ENCODE results near the gene EEF1AKMT3. TPM values are rescaled to one million over a fixed set of nuclear protein-coding genes. Genes with fewer than 3 reads are reported as not detected.
A peak's percentile ranks its signal among the peaks of the same experiment; 100 is the strongest.

The EEF1AKMT3 gene
- polyA plus RNA-seq, 1 donor from 2014 or later: 1.5 TPM

DNA sequence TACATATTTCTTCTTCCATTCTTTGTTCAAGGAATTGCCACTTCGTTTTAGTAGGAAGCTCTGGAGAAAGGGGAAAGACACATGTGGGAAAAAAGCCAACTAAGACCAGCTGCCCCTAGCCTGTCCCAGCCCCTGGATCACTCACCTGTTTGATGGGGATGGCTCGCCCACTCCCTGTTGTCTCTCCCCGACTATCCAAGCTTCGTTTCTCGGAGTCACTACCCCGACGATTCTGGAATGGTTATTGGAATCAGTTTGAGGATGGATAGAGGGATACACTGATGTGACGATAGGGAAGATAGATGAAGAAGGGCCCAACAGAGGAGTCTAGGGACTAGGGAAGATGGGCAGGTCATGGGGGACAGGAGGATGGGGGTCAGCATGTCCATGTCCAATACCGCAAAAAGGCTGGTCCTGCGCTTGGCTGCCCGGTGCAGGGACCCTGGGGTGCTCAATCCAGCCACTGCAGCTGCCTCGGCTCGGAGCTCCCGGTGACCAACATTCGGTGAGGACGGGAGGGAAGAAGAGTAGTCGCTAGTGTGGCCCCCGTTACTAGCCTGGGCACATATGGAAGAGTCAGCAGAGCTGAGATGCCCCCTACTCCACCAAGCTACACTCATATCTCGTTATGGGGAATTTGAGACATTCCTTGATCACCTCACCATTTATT lies 40.9 kb upstream of the EEF1AKMT3 start:
- Mint-ChIP-seq H3K4me1 (peaks cover 2 to 6% (median 3%) of the 10 kb centered on the region in 3 donors), H3K27ac (no peak overlapping the region), H3K4me3 (no peak overlapping the region), H3K9me3 (no peaks in the 10 kb centered on the region), H3K27me3 (no peaks in the 10 kb centered on the region), H3K36me3 (peaks cover 9% of the 10 kb centered on the region)

DNA sequence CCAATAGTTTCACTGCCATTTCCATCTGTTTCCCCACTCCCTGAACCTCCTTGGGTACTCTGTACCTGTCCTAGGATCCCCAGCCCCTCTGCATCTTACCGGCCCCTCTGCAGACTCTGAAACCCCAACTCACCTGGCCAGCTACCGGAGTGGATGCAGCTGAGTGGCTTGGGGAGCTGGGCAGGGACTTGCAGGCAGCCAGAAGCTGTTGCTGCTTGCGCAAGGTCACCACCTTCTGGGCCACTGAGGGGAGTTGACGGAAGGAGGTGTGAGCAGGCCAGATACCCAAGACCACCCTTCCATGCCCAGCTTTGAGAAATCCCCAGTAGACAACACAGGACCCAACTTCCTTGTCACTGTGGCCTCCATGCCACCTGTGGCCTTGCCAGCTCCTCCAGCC lies 40.1 kb upstream of the EEF1AKMT3 start:
- H3K4me1 Mint-ChIP-seq: peaks cover 3 to 6% (median 4%) of the 10 kb centered on the region in 3 donors
- H3K9me3 Mint-ChIP-seq: no peaks in the 10 kb centered on the region
- H3K27ac Mint-ChIP-seq: no peak overlapping the region
- peaks cover 9% of the 10 kb centered on the region for H3K36me3 Mint-ChIP-seq
- H3K27me3 Mint-ChIP-seq: no peaks in the 10 kb centered on the region
- H3K4me3 Mint-ChIP-seq: no peak overlapping the region

DNA sequence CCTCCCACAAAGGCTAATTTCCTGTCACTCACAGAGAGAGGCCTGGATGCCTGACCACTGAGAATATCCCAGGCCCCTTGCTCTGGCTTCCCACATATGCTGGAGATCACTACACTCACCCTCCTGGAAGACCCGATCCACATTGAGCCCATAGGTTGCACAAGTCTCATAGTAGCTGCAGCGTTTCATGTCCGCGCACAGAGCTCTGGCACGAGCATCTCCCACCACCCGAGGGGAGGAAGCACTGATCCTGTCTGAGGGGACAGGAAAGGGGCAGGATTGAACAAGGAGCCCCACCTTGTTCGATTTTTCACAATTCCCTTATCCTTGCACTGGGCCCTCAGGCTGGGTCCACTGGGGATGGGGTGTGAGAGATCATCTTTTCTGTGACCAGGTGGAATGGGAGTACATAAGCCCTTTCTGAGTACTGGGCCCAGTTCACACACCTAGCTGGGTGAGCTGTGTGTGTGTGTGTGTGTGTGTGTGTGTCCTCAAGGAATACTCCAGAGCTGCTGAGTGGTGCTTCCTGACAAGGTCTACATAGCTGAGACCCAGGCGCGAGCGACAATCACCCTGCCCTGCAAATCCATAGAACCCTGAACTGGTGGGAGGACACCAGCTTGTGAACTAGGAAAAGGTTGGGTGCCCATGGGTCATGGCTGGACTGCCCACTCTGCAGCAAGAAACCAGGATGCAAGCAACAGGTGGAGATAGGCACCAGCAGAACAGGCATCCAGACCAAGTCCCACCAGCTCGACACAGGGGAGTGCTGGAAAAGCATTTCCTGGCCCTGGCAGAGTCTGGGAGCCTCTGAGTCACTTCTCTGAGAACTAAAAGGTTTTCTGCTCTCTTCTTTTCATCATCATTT lies 39.5 kb upstream of the EEF1AKMT3 start:
- Mint-ChIP-seq H3K27me3 (no peaks in the 10 kb centered on the region), H3K27ac (no peak overlapping the region), H3K4me1 (peaks cover 3 to 6% (median 4%) of the 10 kb centered on the region in 3 donors), H3K9me3 (no peaks in the 10 kb centered on the region), H3K36me3 (peaks cover 8% of the 10 kb centered on the region), H3K4me3 (no peak overlapping the region)

DNA sequence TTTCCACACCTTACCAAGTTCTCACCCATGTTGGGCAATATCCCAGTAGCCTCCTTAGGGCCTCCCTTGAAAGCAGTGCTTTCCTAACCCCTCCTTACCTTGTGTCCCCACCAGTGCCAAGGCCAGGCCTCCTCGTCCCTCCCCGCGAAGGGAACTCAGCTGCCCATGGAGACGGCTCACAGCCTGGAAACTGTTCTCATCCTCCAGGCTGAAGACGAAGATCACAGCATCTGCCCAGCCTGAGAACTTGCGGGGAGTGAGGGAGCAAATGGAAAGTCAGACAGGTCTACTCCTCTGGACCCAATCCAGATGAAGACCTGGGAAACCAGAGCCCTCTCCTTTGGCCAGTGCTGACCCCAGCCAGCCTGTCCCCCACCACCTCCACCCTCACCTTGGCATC lies 38.5 kb upstream of the EEF1AKMT3 start:
- no peak overlapping the region for H3K4me3 Mint-ChIP-seq
- no peaks in the 10 kb centered on the region for H3K27me3 Mint-ChIP-seq
- H3K36me3 Mint-ChIP-seq: peaks cover 8% of the 10 kb centered on the region
- H3K4me1 Mint-ChIP-seq: peaks cover 3 to 5% (median 3%) of the 10 kb centered on the region in 3 donors
- no peak overlapping the region for H3K27ac Mint-ChIP-seq
- no peaks in the 10 kb centered on the region for H3K9me3 Mint-ChIP-seq

DNA sequence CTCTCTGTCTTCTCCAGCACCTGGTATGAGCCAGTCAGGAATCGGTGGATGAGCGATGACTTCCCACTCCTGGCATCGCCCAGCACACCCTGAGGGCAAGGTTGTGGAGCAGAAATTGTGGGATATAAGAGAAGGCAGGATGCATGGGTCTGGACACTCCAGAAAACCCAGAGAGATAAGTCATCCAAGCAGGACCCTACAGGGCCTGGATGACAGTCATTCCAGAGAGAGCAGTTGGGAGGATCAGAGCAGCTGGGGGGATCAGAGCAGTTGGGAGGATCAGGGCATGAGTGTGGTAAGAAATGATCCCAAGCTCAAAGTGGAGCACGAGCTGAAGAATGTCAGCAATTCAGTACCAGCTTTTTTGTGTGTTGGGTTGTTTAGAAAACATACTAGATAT lies 37.8 kb upstream of the EEF1AKMT3 start:
- H3K27ac Mint-ChIP-seq: peak overlapping the region in 2 of 3 donors; percentile 23 to 89
- peaks cover 8% of the 10 kb centered on the region for H3K36me3 Mint-ChIP-seq
- peak overlapping the region in 1 of 4 donors; percentile 25 for H3K4me3 Mint-ChIP-seq
- H3K4me1 Mint-ChIP-seq: peaks cover 3 to 11% (median 4%) of the 10 kb centered on the region in 3 donors
- no peaks in the 10 kb centered on the region for H3K9me3 Mint-ChIP-seq
- no peaks in the 10 kb centered on the region for H3K27me3 Mint-ChIP-seq

DNA sequence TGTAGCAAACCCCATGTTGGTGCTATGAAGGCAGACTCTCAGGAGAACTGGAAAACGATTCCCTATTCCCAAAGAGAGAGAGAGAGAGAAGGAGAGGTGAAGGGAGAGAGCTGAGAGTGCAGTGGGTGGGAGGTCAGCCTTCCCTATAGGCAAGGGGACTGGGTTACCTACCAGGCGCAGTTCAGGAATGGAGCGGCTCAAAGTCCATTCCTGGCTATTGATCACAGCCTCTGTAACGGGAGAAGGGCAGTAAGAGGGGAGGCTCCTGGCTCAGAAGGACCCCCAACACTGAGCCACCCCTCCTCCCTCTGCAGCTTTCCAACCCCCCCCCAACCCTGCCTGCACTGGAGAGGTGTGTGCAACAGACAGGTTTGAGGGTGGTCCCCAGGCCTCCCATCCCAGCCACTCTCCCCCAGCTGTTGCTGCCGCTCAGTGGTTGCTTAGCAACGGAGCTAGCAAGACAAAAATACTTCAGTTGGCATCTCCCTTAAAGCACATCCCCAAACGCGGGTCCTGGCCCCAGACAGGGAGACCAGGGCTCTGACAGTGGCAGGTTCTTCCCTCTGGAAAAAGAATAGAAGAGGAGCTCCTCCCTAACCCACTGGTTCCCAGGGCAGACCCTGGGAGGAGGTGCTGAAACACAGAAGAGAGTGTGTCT lies 37.1 kb upstream of the EEF1AKMT3 start:
- Mint-ChIP-seq H3K27ac (peak overlapping the region in 1 of 3 donors; percentile 23), H3K9me3 (no peaks in the 10 kb centered on the region), H3K4me3 (peak overlapping the region in 2 of 4 donors; percentile 25 to 85), H3K4me1 (peaks cover 3 to 14% (median 6%) of the 10 kb centered on the region in 3 donors), H3K27me3 (no peaks in the 10 kb centered on the region), H3K36me3 (peaks cover 8% of the 10 kb centered on the region)

DNA sequence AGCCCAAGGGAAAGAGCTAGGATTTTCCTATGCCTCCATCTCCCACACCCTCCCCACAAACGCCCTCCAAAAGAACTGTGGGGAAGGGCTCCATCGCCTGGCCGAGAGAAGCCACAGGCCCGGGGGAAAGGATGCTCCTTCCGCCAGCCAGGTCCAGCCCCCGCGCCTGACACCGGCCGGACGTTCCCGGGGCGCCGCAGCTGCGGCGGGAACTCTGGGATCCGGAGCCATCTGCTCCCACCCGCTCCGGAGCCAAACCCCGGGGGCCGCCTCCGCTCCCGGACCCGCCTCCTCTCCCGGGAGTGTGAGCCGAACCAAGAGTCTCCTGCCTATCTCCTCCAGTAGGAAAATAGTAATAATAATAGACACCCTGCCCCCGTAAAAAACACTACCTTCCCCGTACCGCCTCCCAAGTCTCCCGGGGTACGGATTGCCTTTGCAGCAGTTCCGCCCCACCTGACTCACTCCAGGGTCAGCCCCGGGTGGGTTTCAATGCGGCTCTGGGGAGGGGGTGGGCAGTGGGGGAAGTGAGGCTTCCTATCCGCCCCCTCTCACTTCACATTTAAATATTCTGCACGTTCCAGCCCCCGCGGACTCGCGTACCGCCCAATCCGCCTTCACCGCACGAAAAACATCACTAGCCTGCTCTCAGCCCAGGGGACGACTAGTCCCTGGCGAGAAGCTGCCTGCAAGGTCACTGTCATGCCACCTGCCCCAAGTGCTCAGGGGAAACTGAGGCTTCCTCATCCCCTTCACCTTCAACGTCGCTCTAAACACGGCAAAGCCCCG lies 36.3 kb upstream of the EEF1AKMT3 start:
- no peak overlapping the region for H3K4me3 Mint-ChIP-seq
- H3K27ac Mint-ChIP-seq: peak overlapping the region in 1 of 3 donors; percentile 59
- H3K9me3 Mint-ChIP-seq: no peaks in the 10 kb centered on the region
- H3K36me3 Mint-ChIP-seq: peaks cover 8% of the 10 kb centered on the region
- peaks cover 2% of the 10 kb centered on the region for H3K27me3 Mint-ChIP-seq
- peaks cover 10 to 20% (median 11%) of the 10 kb centered on the region in 3 donors for H3K4me1 Mint-ChIP-seq

DNA sequence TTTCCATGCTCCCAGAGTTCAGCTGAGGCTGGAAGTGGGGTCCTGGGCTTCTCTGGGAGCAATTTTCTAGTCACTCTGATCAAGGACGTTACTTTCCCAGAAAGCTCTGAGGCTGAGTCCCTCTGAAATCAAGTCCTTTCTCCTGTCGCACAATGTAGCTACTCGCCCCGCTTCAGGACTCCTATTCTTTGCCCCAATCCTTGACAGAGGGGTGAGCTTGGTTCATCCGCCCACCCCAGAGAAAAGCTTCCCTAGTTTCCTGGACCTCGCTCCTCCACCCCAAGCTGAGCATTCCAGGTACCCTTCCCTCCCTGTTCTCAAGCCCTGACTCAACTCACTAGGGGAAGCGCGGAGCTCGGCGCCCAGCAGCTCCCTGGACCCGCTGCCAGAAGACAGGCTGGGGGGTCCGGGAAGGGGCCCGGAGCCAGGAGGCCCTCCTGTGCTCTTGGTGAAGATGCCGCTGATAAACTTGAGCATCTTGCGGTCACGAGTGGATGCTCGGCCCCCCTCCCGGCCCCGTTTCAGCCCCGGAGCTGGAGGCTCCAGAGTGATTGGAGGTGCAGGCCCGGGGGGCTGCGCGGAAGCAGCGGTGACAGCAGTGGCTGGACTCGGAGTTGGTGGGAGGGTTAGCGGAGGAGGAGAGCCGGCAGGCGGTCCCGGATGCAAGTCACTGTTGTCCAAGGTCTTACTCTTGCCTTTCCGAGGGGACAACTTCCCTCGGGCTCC lies 35.5 kb upstream of the EEF1AKMT3 start:
- H3K4me1 Mint-ChIP-seq: peaks cover 10 to 22% (median 14%) of the 10 kb centered on the region in 3 donors
- H3K36me3 Mint-ChIP-seq: peaks cover 8% of the 10 kb centered on the region

DNA sequence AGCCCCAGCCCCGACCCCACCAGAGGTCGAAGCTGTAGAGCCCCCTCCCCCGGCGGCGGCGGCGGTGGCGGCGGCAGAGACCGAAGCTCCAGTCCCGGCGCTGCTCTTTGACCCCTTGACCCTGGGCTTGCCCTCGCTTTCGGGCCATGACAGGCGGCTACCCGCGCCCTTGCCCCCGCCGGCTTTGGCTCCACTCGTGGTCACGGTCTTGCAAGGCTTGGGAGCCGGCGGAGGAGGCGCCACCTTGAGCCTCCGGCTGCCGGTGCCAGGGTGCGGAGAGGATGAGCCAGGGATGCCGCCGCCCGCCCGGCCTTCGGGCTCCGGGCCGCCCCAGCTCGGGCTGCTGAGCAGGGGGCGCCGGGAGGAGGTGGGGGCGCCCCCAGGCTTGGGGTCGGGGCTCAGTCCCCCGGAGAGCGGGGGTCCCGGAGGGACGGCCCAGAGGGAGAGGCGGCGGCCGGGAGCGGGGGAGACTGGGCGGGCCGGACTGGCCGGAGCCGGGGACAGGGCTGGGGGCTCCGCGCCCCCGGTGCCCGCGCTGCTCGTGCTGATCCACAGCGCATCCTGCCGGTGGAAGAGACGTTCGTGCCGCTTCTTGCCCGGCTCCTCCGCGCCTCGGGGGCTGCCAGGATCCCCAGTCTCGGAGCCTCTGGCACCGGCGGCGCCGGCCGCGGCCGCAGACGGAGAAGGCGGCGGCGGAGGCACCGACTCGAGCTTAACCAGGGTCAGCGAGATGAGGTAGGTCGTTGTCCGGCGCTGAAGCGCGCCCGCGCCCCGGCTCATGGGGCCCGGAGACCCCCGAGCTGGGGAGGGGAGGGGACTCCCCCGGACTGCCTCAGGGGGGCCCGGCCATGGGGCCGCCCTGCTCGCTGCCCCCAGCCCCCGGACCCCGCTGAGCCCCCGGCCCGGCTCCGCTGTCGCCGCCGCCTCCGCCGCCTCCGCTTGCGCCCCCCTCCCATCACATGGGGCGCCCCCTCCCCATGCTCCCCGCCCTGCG lies 34.6 kb upstream of the EEF1AKMT3 start:
- Mint-ChIP-seq H3K4me1 (peaks cover 10 to 26% (median 19%) of the 10 kb centered on the region in 3 donors), H3K9me3 (no peaks in the 10 kb centered on the region), H3K27ac (no peak overlapping the region), H3K36me3 (peaks cover 8% of the 10 kb centered on the region), H3K4me3 (no peak overlapping the region), H3K27me3 (peaks cover 2% of the 10 kb centered on the region)

More for the DNA sequence above, 35.5 kb upstream of the EEF1AKMT3 start:
- Mint-ChIP-seq H3K4me3 (no peak overlapping the region), H3K9me3 (no peaks in the 10 kb centered on the region), H3K27me3 (peaks cover 2% of the 10 kb centered on the region), H3K27ac (peak overlapping the region in 1 of 3 donors; percentile 59)

DNA sequence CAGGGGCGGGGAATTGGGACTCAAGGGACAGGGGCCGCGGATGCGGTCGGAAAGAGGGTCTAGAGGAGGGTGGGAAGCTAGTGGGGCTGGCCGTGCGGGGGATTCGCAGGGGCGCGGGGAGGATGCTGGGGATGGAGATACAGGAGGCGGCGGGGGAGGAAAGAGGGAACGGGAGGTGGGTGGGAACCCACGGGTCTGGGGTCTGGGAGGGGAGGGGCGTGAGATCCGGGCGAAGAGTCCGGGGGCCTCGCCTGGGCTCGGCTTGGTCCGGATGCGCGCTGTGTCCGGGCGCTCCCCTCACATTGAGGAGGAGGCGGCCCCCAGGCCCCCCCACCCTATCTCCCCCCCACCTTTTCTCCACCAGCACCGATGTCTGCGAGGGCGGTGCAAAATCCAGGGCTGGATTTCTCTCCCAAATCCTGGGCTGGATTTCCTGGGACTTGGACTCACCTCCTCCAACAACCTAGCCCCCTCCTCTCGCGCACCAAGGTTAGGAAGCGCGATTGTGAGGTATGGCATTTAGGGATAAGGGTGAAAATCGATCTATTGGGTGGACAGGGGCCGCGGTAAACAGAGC lies 33.7 kb upstream of the EEF1AKMT3 start, which contains the start of gene AGAP2:
TSS of gene AGAP2 (minus strand) at position 82 of the 577 bp plus-strand sequence. CDS start 496 bp downstream, outside the sequence.
- Mint-ChIP-seq H3K36me3 (peaks cover 8% of the 10 kb centered on the region), H3K27ac (peak within 1 kb of the TSS in 1 of 3 donors; percentile 20), H3K4me3 (peak within 1 kb of the TSS in 3 of 4 donors; percentile 12 to 78 (median 36)), H3K27me3 (peaks cover 2% of the 10 kb centered on the region), H3K4me1 (peaks cover 10 to 26% (median 22%) of the 10 kb centered on the region in 3 donors), H3K9me3 (no peaks in the 10 kb centered on the region)

DNA sequence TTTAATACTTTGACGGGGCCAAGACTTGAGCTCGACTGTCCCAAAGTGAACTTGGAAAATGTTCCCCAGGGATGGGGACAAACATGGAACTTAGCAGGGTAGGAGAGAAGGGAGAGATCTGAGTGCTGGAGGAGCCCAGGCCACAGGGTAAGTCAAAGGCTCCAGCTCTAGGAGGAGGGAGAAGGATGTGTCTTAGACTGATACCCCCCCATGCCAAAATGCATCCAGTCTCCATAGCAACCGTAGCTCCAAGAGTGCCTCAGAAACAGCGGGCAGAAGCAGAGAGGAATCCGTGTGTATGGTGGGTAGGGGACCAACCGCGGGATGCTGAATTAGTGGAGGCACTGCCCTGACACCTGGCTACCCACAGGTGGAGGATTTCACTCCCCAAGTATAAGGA lies 33.0 kb upstream of the EEF1AKMT3 start:
- Mint-ChIP-seq H3K4me1 (peaks cover 14 to 32% (median 28%) of the 10 kb centered on the region in 3 donors), H3K9me3 (no peaks in the 10 kb centered on the region), H3K4me3 (peak overlapping the region in 3 of 4 donors; percentile 12 to 78 (median 36)), H3K27me3 (peaks cover 2% of the 10 kb centered on the region), H3K36me3 (peaks cover 6% of the 10 kb centered on the region), H3K27ac (peak overlapping the region in 1 of 3 donors; percentile 20)

DNA sequence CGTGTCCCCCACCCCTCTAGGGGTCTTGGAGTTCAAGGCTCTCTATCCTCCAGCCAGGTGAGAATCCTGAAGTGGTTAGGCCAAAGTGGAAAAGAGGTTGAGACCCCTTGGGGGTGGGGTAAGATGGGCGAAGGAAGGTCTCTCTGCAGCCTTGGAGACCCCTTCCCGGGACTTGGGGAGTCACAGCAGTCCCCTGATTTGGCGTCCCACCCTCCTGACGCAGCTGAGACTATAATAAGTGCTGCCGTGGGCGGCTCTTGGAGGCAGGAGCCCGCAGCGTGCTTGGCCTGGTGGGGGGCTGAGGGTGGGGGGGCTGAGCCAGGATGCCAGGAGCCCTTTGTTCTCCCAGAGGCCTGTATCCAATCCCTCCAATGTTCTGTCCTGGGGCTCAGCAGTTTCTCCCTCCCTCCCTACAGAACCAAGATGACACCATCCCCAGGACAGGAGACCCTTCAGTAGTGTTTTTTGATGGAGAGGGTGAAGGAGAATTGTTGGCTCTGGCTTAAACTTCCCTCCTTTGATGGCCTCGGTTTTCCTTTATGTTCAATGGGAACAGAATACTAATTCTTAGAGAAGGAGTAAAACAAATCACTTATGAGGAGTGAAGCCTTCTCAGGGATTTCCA lies 32.4 kb upstream of the EEF1AKMT3 start:
- H3K27ac Mint-ChIP-seq: peak overlapping the region in 2 of 3 donors; percentile 20 to 94
- peaks cover 11 to 36% (median 32%) of the 10 kb centered on the region in 3 donors for H3K4me1 Mint-ChIP-seq
- no peaks in the 10 kb centered on the region for H3K9me3 Mint-ChIP-seq
- H3K4me3 Mint-ChIP-seq: peak overlapping the region in 1 of 4 donors; percentile 60
- no peaks in the 10 kb centered on the region for H3K36me3 Mint-ChIP-seq
- peaks cover 2% of the 10 kb centered on the region for H3K27me3 Mint-ChIP-seq

Measured in IgD-negative memory B cell (primary cell).